Caco-2 (cell line): ENCODE data around the gene RERE. TPM values are rescaled to one million over a fixed set of nuclear protein-coding genes. Genes with fewer than 3 reads are reported as not detected.

Experiments
- BruUV-seq: library from RNA; stranded (reverse); fragments of 400-500 nt; replicated peaks from 2 replicates; lab custom pipeline; 2021; lab: Mats Ljungman, UMichigan
- CTCF ChIA-PET: fragments of 300-600 bp; sonication (Branson Sonifier 250); formaldehyde crosslinking; loops from one replicate; lab custom pipeline; 2022; ENCODE audit warnings: antibody characterized with exemption; lab: Charles Lee
- POLR2A ChIA-PET: fragments of 300-600 bp; sonication (Branson Sonifier 250); formaldehyde crosslinking; loops from one replicate; lab custom pipeline; 2022; ENCODE audit warnings: antibody characterized with exemption; lab: Charles Lee
- DNase-seq, 2 experiments: peaks; one replicate each; pipeline versions ENCODE4 v3.0.0 to v3.0.0-alpha.2; 2020 to 2022
- H3K27me3 ChIP-seq: replicated peaks from 2 replicates; pipeline ENCODE4 v1.6.0; 2011; ENCODE audit warnings: low read length; ENCODE audit not compliant: control insufficient read depth, insufficient read depth
- H3K36me3 ChIP-seq: 2 replicates; pipeline ENCODE4 v1.5.1; 2011; ENCODE audit warnings: low read length; ENCODE audit not compliant: control insufficient read depth, insufficient read depth
- H3K4me1 ChIP-seq: fragments of 250-450 bp; sonication (Bioruptor Pico); 2 replicates; pipeline ENCODE4 v1.5.1; 2020; ENCODE audit warnings: mild to moderate bottlenecking
- H3K4me3 ChIP-seq: 2 replicates; pipeline ENCODE4 v1.5.1; 2011; ENCODE audit warnings: low read depth, mild to moderate bottlenecking, control low read depth, low read length
- H3K9me3 ChIP-seq: fragments of 250-450 bp; sonication (Bioruptor Pico); 2 replicates; pipeline ENCODE4 v1.5.1; 2020; ENCODE audit warnings: mild to moderate bottlenecking, moderate library complexity
- H3K27ac Mint-ChIP-seq: one replicate; pipeline ENCODE4 v1.8.0; 2022; ENCODE audit warnings: mixed read lengths; ENCODE audit not compliant: unreplicated experiment
- H3K27me3 Mint-ChIP-seq: one replicate; pipeline ENCODE4 v1.8.0; 2022; ENCODE audit warnings: mixed read lengths; ENCODE audit not compliant: insufficient read depth, unreplicated experiment
- H3K36me3 Mint-ChIP-seq: one replicate; pipeline ENCODE4 v1.8.0; 2022; ENCODE audit warnings: mild to moderate bottlenecking, mixed read lengths; ENCODE audit not compliant: insufficient read depth, unreplicated experiment
- H3K4me1 Mint-ChIP-seq: one replicate; pipeline ENCODE4 v1.8.0; 2022; ENCODE audit warnings: low read depth, mixed read lengths; ENCODE audit not compliant: unreplicated experiment
- H3K4me3 Mint-ChIP-seq: one replicate; pipeline ENCODE4 v1.8.0; 2022; ENCODE audit warnings: mild to moderate bottlenecking, moderate library complexity, mixed read lengths; ENCODE audit not compliant: unreplicated experiment
- H3K9me3 Mint-ChIP-seq: one replicate; pipeline ENCODE4 v1.8.0; 2022; ENCODE audit warnings: mixed read lengths; ENCODE audit not compliant: unreplicated experiment
- CTCF ChIP-seq, 2 experiments: fragments of 200-600 bp in 1 of 2; IDR thresholded peaks; 1 replicate in 1 of 2; 2 replicates in 1 of 2; pipeline versions ENCODE4 v1.5.1 to v1.8.0; 2011 to 2022; ENCODE audit warnings: antibody characterized with exemption in 1 of 2, control low read depth in 1 of 2, inconsistent platforms in 1 of 2, low read depth in 1 of 2, low read length in 1 of 2, mild to moderate bottlenecking in 1 of 2, moderate library complexity in 1 of 2; ENCODE audit not compliant: insufficient read depth in 1 of 2, severe bottlenecking in 1 of 2, unreplicated experiment in 1 of 2
- intact Hi-C: fragments of 100-400 bp; cut with micrococcal nuclease; formaldehyde crosslinking; loops from one replicate; pipeline ENCODE4 v1.10.0; 2022; ENCODE audit not compliant: unreplicated experiment
- total RNA-seq: library from RNA; stranded (reverse); gene quantifications from 2 replicates; pipeline ENCODE4 v1.2.3, GENCODE V29; 2022

Gene RERE
- total RNA-seq, 1 experiment from 2014 or later = 85.2 TPM

GRCh38 chr1:8408151-8408839 lies 409.1 kb downstream of the RERE start:
- DNase-seq = no peak
- CTCF ChIA-PET = interaction anchor here (0.5 to 2.0 kb wide), 9 partner anchors 11 to 440 kb away, joined by 4 to 20 read pairs (median 7); no protein-coding TSS in a partner anchor
- H3K4me1 Mint-ChIP-seq = peaks cover 17% of the 10 kb centered on the region
- no TSS peak for BruUV-seq
- Histone ChIP-seq H3K9me3 (no peaks in the 10 kb centered on the region), H3K4me3 (no peak overlapping the region), H3K4me1 (peaks cover 6% of the 10 kb centered on the region; the same call in 1 of the 2 replicates), H3K36me3 (peaks cover 2% of the 10 kb centered on the region; the same call in 1 of the 2 replicates), H3K27me3 (no peaks in the 10 kb centered on the region)
- H3K4me3 Mint-ChIP-seq = no peak overlapping the region
- no peaks in the 10 kb centered on the region for H3K27me3 Mint-ChIP-seq
- peaks cover 38% of the 10 kb centered on the region for H3K36me3 Mint-ChIP-seq
- H3K9me3 Mint-ChIP-seq = no peaks in the 10 kb centered on the region
- no peak overlapping the region for H3K27ac Mint-ChIP-seq
- intact Hi-C loops = loop anchor here (5.0 kb wide), 1 partner anchor 34 kb away; no protein-coding TSS in a partner anchor
- TF ChIP-seq CTCF (IDR thresholded peaks at IDR 0.05; ENCODE audit: insufficient read depth in 1 of 2, low read depth in 1 of 2, low read length in 1 of 2, severe bottlenecking in 1 of 2, unreplicated experiment in 1 of 2) = no peak
- POLR2A ChIA-PET = no interaction called here

- Mint-ChIP-seq H3K36me3 (peaks cover 39% of the 10 kb centered on the region), H3K4me3 (no peak overlapping the region), H3K27ac (no peak overlapping the region), H3K4me1 (peaks cover 14% of the 10 kb centered on the region), H3K27me3 (no peaks in the 10 kb centered on the region), H3K9me3 (no peaks in the 10 kb centered on the region)
- ChIA-PET CTCF (no interaction called here), POLR2A (no interaction called here)
- no peaks in the 10 kb centered on the region for H3K9me3 ChIP-seq
- no peak overlapping the region for H3K4me3 ChIP-seq
- BruUV-seq = no TSS peak
- TF ChIP-seq CTCF (IDR thresholded peaks at IDR 0.05; ENCODE audit: insufficient read depth in 1 of 2, low read depth in 1 of 2, low read length in 1 of 2, severe bottlenecking in 1 of 2, unreplicated experiment in 1 of 2) = no peak
- peaks cover 2% of the 10 kb centered on the region; the same call in 1 of the 2 replicates for H3K36me3 ChIP-seq
- no peak for DNase-seq
- intact Hi-C loops = loop anchor here (5.0 kb wide), 1 partner anchor 35 kb away; no protein-coding TSS in a partner anchor
- no peaks in the 10 kb centered on the region for H3K27me3 ChIP-seq
- H3K4me1 ChIP-seq = peaks cover 6% of the 10 kb centered on the region; the same call in 1 of the 2 replicates
Measured at GRCh38 chr1:8407652-8408051, 409.8 kb downstream of the RERE start.

- no peak overlapping the region for H3K27ac Mint-ChIP-seq
- no peak for DNase-seq
- ChIA-PET POLR2A (no interaction called here), CTCF (no interaction called here)
- intact Hi-C loops = loop anchor here (5.0 kb wide), 1 partner anchor 35 kb away; no protein-coding TSS in a partner anchor
- no peaks in the 10 kb centered on the region for H3K9me3 ChIP-seq
- H3K4me3 Mint-ChIP-seq = no peak overlapping the region
- peaks cover 2% of the 10 kb centered on the region; the same call in 1 of the 2 replicates for H3K36me3 ChIP-seq
- H3K27me3 Mint-ChIP-seq = no peaks in the 10 kb centered on the region
- no peak overlapping the region for H3K4me3 ChIP-seq
- TF ChIP-seq CTCF (IDR thresholded peaks at IDR 0.05; ENCODE audit: insufficient read depth in 1 of 2, low read depth in 1 of 2, low read length in 1 of 2, severe bottlenecking in 1 of 2, unreplicated experiment in 1 of 2) = no peak
- no TSS peak for BruUV-seq
- peaks cover 41% of the 10 kb centered on the region for H3K36me3 Mint-ChIP-seq
- peaks cover 8% of the 10 kb centered on the region for H3K4me1 Mint-ChIP-seq
- no peaks in the 10 kb centered on the region for H3K27me3 ChIP-seq
- peaks cover 6% of the 10 kb centered on the region; the same call in 1 of the 2 replicates for H3K4me1 ChIP-seq
- H3K9me3 Mint-ChIP-seq = no peaks in the 10 kb centered on the region
Measured at GRCh38 chr1:8406960-8407359, 410.5 kb downstream of the RERE start.
